H9 (cell line): ENCODE results near the gene TMEM235. TPM values are rescaled to one million over a fixed set of nuclear protein-coding genes. Genes with fewer than 3 reads are reported as not detected.

Source experiments
- DNase-seq: peaks from one replicate; pipeline ENCODE4 v3.0.0-alpha.2; 2017
- H2AFZ ChIP-seq: one replicate; pipeline ENCODE4 v1.6.1; 2013; ENCODE audit warnings: mild to moderate bottlenecking, low read length, control low read depth, moderate library complexity
- H2AK5ac ChIP-seq: 2 replicates; pipeline ENCODE4 v1.6.1; 2013; ENCODE audit warnings: low read length, control low read depth, mixed read lengths; ENCODE audit not compliant: insufficient read length
- H2BK120ac ChIP-seq: one replicate; pipeline ENCODE4 v1.6.1; 2013; ENCODE audit warnings: low read depth, mild to moderate bottlenecking, low read length, control low read depth, inconsistent platforms; ENCODE audit not compliant: poor library complexity, severe bottlenecking
- H2BK12ac ChIP-seq: 2 replicates; pipeline ENCODE4 v1.6.1; 2013; ENCODE audit warnings: low read length, control low read depth, mixed read lengths, low read depth; ENCODE audit not compliant: insufficient read length
- H2BK15ac ChIP-seq: 2 replicates; pipeline ENCODE4 v1.6.1; 2013; ENCODE audit warnings: low read depth, low read length, control low read depth
- H2BK20ac ChIP-seq: one replicate; pipeline ENCODE4 v1.6.1; 2013; ENCODE audit warnings: low read depth, mild to moderate bottlenecking, low read length, control low read depth, inconsistent platforms; ENCODE audit not compliant: poor library complexity, severe bottlenecking
- H2BK5ac ChIP-seq: 2 replicates; pipeline ENCODE4 v1.6.1; 2013; ENCODE audit warnings: low read length, control low read depth, mixed read lengths; ENCODE audit not compliant: insufficient read length
- H3K14ac ChIP-seq: 2 replicates; pipeline ENCODE4 v1.6.1; 2013; ENCODE audit warnings: low read length, control low read depth; ENCODE audit not compliant: insufficient read depth
- H3K18ac ChIP-seq: 2 replicates; pipeline ENCODE4 v1.6.1; 2013; ENCODE audit warnings: low read depth, mild to moderate bottlenecking, mixed read lengths, low read length, control low read depth; ENCODE audit not compliant: insufficient read length
- H3K23ac ChIP-seq: 2 replicates; pipeline ENCODE4 v1.6.1; 2013; ENCODE audit warnings: low read length, control low read depth, mixed read lengths, low read depth; ENCODE audit not compliant: insufficient read length
- H3K23me2 ChIP-seq: 2 replicates; pipeline ENCODE4 v1.6.1; 2013; ENCODE audit warnings: low read depth, mild to moderate bottlenecking, mixed read lengths, low read length, control low read depth; ENCODE audit not compliant: insufficient read length, poor library complexity, severe bottlenecking
- H3K27ac ChIP-seq: 2 replicates; pipeline ENCODE4 v1.5.1; 2013; ENCODE audit warnings: low read length, control low read depth, mixed read lengths, low read depth; ENCODE audit not compliant: insufficient read length
- H3K27me3 ChIP-seq: 2 replicates; pipeline ENCODE4 v1.6.1; 2013; ENCODE audit warnings: low read length, control low read depth, inconsistent platforms; ENCODE audit not compliant: insufficient read depth
- H3K4ac ChIP-seq: 2 replicates; pipeline ENCODE4 v1.6.1; 2013; ENCODE audit warnings: low read depth, mild to moderate bottlenecking, control low read depth, inconsistent platforms, low read length, moderate library complexity
- H3K4me1 ChIP-seq: 2 replicates; pipeline ENCODE4 v1.6.1; 2013; ENCODE audit warnings: low read length, control low read depth, inconsistent platforms; ENCODE audit not compliant: insufficient read depth
- H3K4me2 ChIP-seq: 2 replicates; pipeline ENCODE4 v1.6.1; 2013; ENCODE audit warnings: low read length, control low read depth, mixed read lengths; ENCODE audit not compliant: insufficient read length, insufficient read depth
- H3K56ac ChIP-seq: 2 replicates; pipeline ENCODE4 v1.6.1; 2013; ENCODE audit warnings: low read depth, mild to moderate bottlenecking, mixed read lengths, low read length, control low read depth; ENCODE audit not compliant: insufficient read length
- H3K79me1 ChIP-seq: 2 replicates; pipeline ENCODE4 v1.6.1; 2013; ENCODE audit warnings: low read depth, mild to moderate bottlenecking, moderate library complexity, low read length, control low read depth, inconsistent platforms; ENCODE audit not compliant: insufficient read depth, poor library complexity, severe bottlenecking
- H3K79me2 ChIP-seq: 2 replicates; pipeline ENCODE4 v1.6.1; 2013; ENCODE audit warnings: low read length, control low read depth, inconsistent platforms; ENCODE audit not compliant: insufficient read depth
- H3K9ac ChIP-seq: 2 replicates; pipeline ENCODE4 v1.6.1; 2013; ENCODE audit warnings: low read length, control low read depth, mixed read lengths; ENCODE audit not compliant: insufficient read length; ENCODE audit errors: extremely low read depth
- H3K9me3 ChIP-seq: one replicate; pipeline ENCODE4 v1.6.1; 2013; ENCODE audit warnings: low read depth, low read length, inconsistent platforms; ENCODE audit not compliant: control insufficient read depth
- H3T11ph ChIP-seq: one replicate; pipeline ENCODE4 v1.6.1; 2013; ENCODE audit warnings: mild to moderate bottlenecking, low read length, control low read depth, inconsistent platforms
- H4K20me1 ChIP-seq: one replicate; pipeline ENCODE4 v1.6.1; 2013; ENCODE audit not compliant: control insufficient read depth, insufficient read length, insufficient read depth
- H4K5ac ChIP-seq: 2 replicates; pipeline ENCODE4 v1.6.1; 2013; ENCODE audit warnings: low read depth, mild to moderate bottlenecking, mixed read lengths, low read length, control low read depth; ENCODE audit not compliant: insufficient read length
- H4K8ac ChIP-seq: replicated peaks from 2 replicates; pipeline ENCODE4 v1.6.1; 2013; ENCODE audit warnings: low read length, control low read depth, mixed read lengths, low read depth; ENCODE audit not compliant: insufficient read length
- H4K91ac ChIP-seq: 2 replicates; pipeline ENCODE4 v1.6.1; 2013; ENCODE audit warnings: low read depth, mild to moderate bottlenecking, moderate library complexity, mixed read lengths, low read length, control low read depth; ENCODE audit not compliant: insufficient read length
- H3K27ac Mint-ChIP-seq, 3 experiments: 2 replicates in 2 of 3; 3 replicates in 1 of 3; pipeline ENCODE4 v1.8.0; 2020 to 2021; ENCODE audit warnings: mixed read lengths in 3 of 3, mild to moderate bottlenecking in 1 of 3, moderate library complexity in 1 of 3
- H3K27me3 Mint-ChIP-seq: 2 replicates; pipeline ENCODE4 v1.8.0; 2021; ENCODE audit warnings: low read depth, mild to moderate bottlenecking, moderate library complexity, mixed read lengths
- H3K36me3 Mint-ChIP-seq, 3 experiments: 2 replicates in 2 of 3; 3 replicates in 1 of 3; pipeline ENCODE4 v1.8.0; 2020 to 2021; ENCODE audit warnings: low read depth in 3 of 3, mixed read lengths in 3 of 3; ENCODE audit not compliant: insufficient read depth in 1 of 3
- H3K4me1 Mint-ChIP-seq, 2 experiments: 2 replicates each; pipeline ENCODE4 v1.8.0; 2020; ENCODE audit warnings: mixed read lengths in 2 of 2
- H3K4me3 Mint-ChIP-seq, 2 experiments: 2 replicates in 1 of 2; 3 replicates in 1 of 2; pipeline ENCODE4 v1.8.0; 2020 to 2021; ENCODE audit warnings: mild to moderate bottlenecking in 2 of 2, mixed read lengths in 2 of 2, moderate library complexity in 1 of 2
- H3K9me3 Mint-ChIP-seq, 2 experiments: 2 replicates in 1 of 2; 3 replicates in 1 of 2; pipeline ENCODE4 v1.8.0; 2020; ENCODE audit warnings: mild to moderate bottlenecking in 2 of 2, mixed read lengths in 2 of 2, moderate library complexity in 1 of 2
- WGBS: extraction: QIAGEN DNeasy Blood & Tissue Kit; methylation state at CpG from one replicate; pipeline ENCODE4 v1.1.7; 2013; ENCODE audit warnings: missing lambda C conversion rate, low lambda C conversion rate, mixed read lengths; ENCODE audit not compliant: insufficient read length; ENCODE audit errors: extremely low coverage; 5-methylcytosine and 5-hydroxymethylcytosine counted together
- total RNA-seq: library from RNA; stranded (reverse); gene quantifications from 2 replicates; pipeline ENCODE4 v1.2.1, GENCODE V29; 2021
- TF ChIP-seq, protein P1 (sequence below): fragments of 200-600 bp; sonication (generic); conservative IDR thresholded peaks from 3 replicates; pipeline ENCODE4 v1.8.0; 2021; ENCODE audit warnings: antibody characterized with exemption, mild to moderate bottlenecking

The TMEM235 gene
- total RNA-seq, 1 experiment from 2014 or later, result 0.28 TPM

DNA sequence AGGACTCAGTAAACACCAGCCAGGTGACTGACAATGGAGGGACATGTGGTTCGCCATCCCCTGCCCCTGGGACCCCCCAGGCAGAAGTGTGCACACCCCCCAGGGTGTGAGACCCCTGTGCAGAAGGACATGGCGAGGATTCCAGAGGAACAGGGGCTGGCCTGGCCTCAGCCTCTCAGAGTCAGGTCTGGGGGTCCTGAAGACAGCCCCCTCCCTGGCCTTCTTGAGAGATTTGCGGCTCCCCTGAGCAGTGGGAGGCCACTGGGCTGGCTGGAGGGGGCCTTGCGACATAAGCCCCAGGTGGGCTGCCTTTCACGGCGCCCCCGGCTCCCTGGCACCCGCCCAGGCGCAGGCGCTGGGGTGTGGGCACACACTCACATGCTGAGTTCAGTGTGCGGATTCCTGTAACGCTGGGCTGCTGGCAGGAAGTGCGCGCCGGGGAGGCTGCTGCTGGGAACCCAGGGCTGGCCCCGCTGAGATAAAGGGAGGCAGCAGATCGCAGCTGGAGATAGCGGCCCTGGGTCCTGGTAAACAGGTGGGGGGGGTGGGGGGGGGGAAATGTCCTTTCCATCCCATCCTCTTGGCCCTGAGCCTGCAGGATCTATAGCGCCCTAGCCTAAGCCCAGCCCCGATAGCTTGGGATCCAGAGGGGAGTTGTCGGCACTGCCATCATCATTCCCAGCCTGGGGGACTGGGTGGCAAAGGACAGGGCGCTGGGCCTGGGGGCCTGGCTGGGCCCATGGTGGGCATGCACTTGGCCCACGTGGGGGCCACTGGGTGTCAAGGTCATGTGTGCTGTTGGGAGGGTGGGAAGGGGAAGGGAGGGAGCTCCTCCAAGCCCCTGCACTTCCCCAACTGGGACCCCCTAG, 27.1 kb downstream of the TMEM235 start:
- Histone ChIP-seq H4K5ac (no peak overlapping the region), H3K4me2 (no peak overlapping the region), H3K27ac (no peak overlapping the region), H2AK5ac (no peak overlapping the region), H2BK15ac (no peak overlapping the region), H3K23ac (no peak overlapping the region), H2BK120ac (no peak overlapping the region), H2BK12ac (no peak overlapping the region), H4K8ac (no peak overlapping the region), H3K79me2 (no peaks in the 10 kb centered on the region), H3K23me2 (no peaks in the 10 kb centered on the region), H3K56ac (no peak overlapping the region), H3K79me1 (no peaks in the 10 kb centered on the region), H4K91ac (no peak overlapping the region), H3K4ac (no peak overlapping the region), H4K20me1 (no peaks in the 10 kb centered on the region), H3K9ac (no peak overlapping the region), H3T11ph (no peak overlapping the region), H2BK5ac (no peak overlapping the region), H3K9me3 (no peaks in the 10 kb centered on the region), H3K14ac (no peak overlapping the region; the same call in 1 of the 2 replicates), H3K27me3 (no peaks in the 10 kb centered on the region), H3K4me1 (peaks cover 3% of the 10 kb centered on the region; the same call in 1 of the 2 replicates), H2AFZ (no peak overlapping the region), H3K18ac (no peak overlapping the region), H2BK20ac (no peak overlapping the region)
- Mint-ChIP-seq H3K27me3 (peaks cover 1% of the 10 kb centered on the region; the same call in 1 of the 2 replicates), H3K27ac (no peak overlapping the region), H3K36me3 (no peaks in the 10 kb centered on the region), H3K4me3 (no peak overlapping the region; a peak in 1 of 5 replicates), H3K4me1 (peaks cover 11 to 31% of the 10 kb centered on the region in 2 experiments), H3K9me3 (peaks cover 0 to 3% of the 10 kb centered on the region in 2 experiments; a peak in 1 of 5 replicates)
- peak; percentile 65 for DNase-seq
- TF ChIP-seq, protein P1, sequence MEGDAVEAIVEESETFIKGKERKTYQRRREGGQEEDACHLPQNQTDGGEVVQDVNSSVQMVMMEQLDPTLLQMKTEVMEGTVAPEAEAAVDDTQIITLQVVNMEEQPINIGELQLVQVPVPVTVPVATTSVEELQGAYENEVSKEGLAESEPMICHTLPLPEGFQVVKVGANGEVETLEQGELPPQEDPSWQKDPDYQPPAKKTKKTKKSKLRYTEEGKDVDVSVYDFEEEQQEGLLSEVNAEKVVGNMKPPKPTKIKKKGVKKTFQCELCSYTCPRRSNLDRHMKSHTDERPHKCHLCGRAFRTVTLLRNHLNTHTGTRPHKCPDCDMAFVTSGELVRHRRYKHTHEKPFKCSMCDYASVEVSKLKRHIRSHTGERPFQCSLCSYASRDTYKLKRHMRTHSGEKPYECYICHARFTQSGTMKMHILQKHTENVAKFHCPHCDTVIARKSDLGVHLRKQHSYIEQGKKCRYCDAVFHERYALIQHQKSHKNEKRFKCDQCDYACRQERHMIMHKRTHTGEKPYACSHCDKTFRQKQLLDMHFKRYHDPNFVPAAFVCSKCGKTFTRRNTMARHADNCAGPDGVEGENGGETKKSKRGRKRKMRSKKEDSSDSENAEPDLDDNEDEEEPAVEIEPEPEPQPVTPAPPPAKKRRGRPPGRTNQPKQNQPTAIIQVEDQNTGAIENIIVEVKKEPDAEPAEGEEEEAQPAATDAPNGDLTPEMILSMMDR, result no peak
- WGBS, result no CpG with 5 or more reads among the region's 23 CpGs
